NCI-H2227 treated with DMSO at 0.1 percent for 48 hours (cell line): ENCODE data around the gene AMPH.
"Not testable (repeated sequence)": the region's sequence is repeated elsewhere in the genome, so short reads cannot be mapped to it uniquely, and the experiment has no call there.

Experiments
- DNase-seq: peaks from one replicate; lab custom pipeline; 2025; lab: John Stamatoyannopoulos, UW

AMPH gene

DNA sequence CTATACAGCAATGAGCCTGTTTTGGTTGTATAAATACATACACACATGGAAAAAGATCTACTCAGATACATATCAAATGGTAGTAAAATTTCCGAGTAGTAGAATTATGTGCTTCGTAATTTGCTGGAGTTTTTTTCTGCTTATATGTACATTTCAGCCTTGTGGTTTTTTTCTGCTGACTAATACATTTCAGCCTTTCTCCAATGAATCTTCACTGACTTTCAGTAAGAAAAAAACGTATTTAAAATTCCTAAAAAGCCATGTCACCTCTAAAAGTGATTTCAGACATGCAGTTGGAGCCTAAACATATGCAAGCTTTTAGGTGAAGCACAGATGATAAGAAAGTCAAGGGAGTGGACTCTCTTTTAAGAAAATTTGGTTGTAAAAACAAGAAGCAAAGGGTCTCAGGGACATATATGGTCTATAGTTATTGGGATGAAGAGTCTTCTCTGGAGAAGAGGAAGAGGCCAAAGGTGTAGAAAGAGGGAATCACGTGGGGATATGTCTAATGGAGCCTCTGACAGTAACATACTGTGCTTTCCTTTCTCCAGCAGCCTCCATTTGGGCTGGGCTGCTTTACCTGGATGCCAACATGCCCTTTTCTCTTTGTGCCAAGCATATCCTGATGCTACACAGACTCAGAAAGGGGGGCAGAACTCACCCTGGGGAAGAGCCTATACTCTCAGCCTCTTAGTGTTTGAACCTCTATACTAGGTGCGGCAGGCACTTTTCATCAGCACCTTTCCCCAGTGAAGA, 2.4 kb downstream of the AMPH start:
- DNase-seq, result no peak

DNA sequence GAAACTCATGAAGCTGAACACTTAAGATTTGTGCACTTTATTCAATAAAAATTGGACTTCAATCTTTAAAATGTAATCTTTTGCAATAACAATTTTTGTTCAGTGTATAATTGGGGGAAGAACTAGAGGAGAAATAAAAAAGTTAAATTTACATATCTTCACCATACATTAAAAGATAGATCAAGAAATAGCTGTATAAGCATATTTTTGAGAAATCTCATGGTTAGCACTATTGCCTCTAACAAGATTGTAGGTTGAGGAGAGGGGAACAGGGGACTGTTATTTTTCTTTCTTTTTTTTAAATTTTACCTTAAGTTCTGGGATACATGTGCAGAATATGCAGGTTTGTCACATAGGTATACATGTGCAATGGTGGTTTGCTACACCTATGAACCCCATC, 5.3 kb downstream of the AMPH start:
- DNase-seq, result no peak

DNA sequence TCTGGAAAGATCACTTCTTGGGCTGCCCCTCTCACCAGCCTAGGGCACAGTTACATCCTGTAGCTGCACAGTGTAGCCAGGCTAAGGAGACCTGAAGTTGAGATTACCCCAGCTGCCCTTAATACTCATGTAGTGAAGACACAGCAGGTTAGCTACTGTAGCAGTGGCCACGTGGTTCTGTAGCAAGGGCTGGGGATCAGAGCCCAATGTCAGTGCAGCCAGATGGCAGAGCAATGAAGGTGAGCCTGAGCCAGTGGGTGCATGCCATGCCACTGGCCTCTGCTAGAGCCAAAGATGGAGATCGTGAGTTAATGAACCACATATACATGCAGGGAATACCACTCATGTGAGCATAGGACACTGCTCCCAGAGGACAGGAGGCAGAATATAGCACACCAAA, 15.5 kb downstream of the AMPH start:
- no peak for DNase-seq

DNA sequence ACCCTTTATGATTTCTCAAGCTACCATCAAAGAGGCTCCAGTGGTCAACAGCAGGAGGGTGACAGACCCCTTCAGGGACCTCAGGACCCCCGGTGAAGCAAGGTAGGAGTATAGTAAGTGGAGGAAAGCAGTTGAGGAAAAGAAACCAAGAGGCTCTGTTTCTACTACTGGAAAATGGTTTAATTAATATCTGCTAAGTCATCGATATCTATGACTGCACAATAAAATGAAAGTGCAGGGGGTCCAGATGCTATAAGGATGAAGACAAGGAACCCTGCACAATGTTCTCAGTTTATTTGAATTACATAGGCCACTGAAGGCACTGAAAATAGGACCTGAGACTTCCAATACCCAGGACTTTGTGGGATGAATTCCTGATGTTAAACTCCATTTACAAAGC, 23.7 kb downstream of the AMPH start:
- DNase-seq, result no peak

DNA sequence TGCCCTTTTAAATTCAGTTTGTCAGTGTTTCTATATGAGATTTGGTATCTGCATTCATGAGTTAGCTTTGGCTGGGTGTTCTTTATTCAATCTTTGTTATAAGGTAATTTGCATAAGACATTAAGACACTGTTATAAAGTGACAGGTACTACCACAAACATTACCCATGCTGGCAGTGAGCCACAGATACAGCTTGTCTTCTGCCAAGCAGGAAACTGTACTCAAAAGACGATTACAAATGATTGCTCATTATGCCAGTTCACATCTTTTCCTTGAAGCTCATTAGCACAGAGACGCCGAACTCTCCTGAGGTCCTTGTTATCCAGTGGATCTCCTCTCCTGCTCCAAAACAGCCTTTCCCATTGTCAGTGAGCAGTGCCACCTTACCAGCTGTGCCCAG, 30.4 kb downstream of the AMPH start:
- no peak for DNase-seq

DNA sequence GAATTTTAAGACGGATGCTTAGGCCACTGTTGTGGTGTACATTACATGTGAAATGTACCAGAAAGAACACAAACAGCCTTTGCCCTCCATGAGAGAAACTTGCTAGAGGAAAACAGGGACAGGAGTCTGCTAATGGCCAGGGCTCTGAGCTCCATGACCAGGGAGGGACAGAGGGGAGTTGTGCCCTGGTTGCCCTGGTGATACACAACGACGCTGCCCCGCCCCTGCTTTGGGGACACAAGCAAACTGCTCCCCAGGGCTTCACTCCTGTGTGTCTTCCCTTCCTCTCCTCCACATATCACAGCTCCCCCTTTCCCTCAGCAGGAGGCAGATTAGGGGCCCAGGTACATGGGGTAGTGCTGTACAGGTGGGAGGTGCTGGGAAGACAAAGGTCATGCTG, 36.2 kb downstream of the AMPH start:
- DNase-seq, result no peak

DNA sequence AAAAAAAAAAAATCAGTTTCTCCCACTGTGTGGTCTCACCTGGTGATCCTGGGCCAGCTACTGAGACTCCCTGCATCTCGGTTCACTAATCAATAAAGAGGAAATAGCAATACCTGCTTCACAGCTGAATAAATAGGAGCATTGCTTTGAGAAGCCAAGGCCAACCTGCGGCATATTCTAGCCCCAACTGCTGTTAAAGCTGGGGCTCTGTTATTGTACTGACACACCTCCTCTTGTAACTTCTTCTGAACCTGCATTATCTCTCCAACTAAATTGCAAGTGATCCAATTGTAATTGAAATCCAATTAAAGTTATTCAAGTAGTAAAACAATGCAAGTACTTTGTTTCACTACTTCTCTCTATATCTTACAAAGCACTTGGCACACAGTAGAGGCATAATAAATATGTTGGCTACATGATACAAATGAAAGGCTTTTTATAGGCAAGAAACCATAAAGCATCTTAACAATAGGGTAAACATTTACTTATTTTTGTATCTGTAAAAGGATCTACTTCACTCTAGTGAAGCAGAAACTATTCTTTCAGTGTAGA, 38.4 kb downstream of the AMPH start:
- no peak for DNase-seq

DNA sequence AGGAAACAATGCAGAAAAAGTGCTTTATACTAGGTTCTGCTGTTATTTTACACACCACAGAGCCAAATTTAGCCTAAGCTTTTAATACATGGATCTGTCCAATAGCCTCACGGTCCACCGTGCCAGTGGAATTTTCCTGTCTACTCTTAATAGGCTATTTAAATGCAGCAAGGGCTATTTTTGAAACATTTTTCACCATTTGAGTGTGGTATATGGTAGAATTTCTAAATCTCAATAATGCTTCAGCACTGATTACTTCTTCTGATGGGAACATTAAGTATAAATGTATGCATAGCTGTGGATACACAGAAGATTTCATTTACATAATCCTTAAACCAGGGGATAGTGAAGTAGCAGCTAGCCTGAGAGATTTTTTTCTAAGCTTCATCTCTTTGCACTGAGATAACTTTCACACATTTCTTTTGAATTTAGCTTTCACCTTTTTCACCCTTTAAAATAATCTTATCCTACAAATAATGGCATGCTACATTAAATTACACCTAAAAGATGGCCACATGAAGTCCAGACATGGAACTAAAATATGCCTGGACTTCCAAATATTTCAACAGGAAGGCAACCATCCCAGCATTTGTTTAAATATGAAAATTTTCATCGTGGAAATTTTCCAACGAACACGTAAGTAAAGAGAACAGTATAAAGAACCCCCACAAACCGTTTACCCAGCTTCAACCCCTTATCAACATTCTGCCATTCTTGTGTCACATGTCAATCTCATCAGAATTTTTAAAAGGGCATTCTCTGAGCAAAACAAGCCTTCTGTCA, 45.4 kb downstream of the AMPH start:
- DNase-seq, result no peak

DNA sequence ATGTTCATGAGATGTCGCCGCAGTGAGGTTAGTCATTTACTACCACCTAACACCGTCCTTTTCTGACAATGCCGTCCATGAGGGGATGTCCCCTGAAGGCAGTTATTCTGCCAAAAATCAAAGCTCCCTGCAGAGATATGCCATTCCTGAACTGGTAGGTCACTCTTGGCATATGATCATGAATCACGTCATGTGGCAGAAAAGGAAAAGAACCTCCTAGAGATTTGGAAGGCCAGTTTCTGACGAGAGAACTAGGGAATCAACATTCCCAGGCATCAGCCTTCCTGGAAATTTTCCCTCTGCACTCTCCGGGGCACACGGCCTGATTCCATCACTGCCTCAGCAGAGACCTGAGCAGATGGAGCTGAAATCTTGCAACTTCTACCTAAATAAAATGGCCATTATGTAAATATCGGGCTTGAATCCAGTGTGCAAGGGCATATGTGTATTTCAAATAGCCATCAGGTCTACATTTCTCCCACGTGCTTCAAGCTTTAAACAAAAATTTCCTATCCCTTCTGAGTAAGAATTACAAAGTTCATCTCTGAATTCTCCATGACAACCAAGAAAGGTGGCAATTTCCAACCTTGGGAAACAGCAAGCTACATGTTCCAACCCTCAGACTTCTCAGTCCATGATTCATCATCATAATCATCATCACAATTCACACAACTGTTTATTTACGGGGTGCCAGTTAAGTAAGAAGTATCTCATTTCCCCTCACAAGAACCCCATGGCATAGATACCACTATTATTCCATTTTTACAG, 46.5 kb downstream of the AMPH start:
- no peak for DNase-seq

DNA sequence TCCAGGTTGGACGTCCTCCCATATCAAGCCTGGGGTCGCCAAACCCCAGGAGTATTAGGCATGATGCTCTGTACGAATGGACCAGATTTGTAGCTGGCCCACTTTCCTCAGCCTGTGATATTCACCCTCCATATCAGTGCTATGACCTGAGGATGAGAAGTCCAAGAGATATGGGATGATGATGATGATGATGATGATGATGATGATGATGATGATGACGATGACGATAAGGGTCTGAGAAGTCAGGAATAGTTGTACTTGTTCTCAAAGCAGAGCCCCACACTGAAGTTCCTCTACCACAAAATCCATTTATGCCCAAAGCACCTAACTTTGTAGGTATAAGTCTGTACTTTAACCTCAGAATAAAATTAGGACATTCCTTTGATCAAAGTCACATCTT, 50.7 kb downstream of the AMPH start:
- no peak for DNase-seq

DNA sequence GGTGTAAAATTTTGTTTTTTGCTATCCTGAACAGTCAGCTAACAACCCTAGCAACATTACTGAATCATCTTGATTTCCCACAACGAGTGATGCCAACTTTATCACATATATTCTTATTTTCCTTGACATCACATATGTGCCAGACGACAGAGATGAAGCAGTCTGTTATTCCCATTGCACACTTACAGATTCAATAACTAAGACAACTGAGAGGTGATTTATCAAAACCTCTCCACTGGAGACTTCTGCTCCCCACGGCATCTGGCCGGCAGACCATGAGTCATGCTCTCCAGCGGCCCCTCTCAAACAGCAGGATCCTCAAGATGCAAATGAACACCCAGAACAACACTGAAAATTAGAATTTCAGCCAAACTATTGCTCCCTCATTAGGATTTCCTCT, 57.1 kb downstream of the AMPH start:
- no peak for DNase-seq

DNA sequence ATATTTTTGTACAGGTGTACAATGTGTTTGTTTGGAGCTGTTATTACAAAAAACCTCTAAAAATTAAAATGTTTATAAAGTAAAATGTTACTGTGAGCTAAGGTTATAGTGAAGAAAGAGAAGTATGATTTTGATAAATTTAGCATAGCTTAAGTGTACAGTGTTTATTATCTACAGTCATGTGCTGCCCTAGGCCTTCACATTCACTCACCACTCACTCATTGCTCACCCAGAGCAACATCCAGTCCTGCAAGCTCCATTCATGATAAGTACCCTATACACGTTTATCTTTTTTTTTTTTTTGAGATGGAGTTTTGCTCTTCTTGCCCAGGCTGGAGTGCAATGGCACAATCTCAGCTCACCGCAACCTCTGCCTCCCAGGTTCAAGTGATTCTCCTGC, 59.6 kb downstream of the AMPH start:
- DNase-seq, result not testable (repeated sequence)

DNA sequence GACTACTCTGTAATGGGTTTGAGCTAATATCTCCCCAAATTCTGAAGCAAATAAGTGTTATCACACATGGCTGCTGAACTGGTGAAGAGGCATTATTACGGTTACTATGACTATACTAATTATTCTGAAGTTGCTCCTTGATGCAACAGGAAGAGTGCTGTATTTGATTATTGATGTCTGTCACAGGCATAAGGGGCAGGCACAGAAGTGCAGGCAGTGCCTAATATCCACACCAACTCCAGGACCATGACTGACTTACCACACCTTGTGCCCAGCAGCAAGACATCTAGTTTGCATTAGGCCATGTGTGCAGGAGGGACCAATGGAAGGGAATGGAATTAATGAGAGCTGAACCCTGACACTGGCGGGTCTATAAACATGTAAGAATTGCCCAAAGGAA, 62.7 kb downstream of the AMPH start:
- no peak for DNase-seq

DNA sequence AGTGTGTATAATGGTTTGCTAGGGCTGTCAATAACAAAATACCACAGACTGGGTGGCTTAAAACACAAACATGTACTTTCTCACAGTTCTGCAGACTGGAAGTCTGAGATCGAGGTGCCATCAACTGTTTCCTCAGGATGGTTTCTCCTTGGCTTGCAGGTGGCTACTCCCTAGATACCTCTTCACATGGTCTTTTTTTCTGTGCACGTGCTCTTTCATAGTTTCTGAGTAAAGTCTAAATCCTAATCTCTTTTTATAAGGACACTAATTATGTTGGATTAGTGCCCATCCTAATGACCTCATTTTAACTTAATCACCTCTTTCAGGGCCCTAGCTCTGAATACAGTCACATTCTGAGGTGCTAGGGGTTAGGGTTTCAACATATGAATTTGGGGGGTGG, 65.9 kb downstream of the AMPH start:
- no peak for DNase-seq

DNA sequence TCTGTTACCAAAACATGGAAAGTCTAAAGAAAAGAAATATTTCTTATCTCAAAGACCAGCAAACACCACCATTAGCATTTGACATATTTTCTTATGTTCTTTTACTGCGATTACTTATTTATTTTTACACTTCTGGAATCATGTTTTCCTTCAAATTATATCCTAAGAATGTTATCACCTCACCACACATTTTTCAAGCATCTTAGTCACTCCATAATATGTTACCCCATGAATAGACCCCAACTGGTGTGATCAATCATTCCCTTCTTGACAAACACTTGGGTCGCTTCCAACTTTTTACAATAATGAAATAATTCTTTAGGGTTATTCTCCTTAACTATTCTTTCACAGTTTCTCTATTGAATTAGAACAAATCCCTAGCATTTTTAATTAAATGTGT, 67.4 kb downstream of the AMPH start:
- DNase-seq, result no peak

DNA sequence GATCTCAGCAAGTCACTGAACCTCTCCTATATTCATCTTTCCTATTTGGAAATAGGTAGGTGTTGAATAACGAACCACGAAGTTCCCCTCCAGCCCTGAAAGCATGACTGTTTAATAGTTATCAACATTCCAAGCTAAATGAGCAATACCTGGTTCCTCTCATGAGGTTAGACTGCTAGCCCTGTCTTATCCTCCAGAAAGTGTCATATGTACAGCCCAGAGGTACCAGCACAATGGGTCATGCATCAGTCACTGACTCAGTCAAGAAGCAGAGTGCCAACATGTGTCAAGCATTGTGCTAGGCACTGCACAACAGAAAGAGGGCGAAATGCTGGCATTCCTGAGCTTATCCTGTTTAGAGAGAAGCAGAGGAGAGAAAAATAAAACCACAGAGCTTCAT, 70.0 kb downstream of the AMPH start:
- DNase-seq, result no peak

DNA sequence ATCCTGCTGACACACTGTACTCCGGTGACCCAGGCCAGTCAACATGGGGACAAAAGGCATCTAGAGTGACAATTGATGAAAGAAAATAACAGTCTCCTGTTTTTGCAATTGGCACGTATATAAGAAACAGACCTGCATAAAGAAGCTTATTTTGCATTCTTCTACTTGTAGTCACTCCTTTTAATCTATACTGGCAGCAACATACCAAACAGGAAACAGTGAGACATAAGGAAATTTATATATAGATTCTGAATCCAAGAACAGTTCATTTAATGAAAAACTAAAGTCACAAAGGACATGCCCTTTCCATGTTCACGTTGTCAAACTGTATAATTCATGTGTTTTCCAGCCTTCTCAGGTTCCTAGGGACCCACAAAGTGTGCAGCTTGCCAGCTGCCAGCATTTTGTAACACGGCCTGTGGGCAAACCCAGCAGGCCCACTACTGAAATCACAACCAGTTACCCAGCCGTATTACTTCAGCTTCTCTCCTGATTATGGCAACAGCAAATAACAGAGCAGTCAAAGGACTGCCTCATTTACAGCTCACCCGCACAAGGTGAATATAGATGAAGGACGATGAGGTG, 72.3 kb downstream of the AMPH start:
- no peak for DNase-seq

DNA sequence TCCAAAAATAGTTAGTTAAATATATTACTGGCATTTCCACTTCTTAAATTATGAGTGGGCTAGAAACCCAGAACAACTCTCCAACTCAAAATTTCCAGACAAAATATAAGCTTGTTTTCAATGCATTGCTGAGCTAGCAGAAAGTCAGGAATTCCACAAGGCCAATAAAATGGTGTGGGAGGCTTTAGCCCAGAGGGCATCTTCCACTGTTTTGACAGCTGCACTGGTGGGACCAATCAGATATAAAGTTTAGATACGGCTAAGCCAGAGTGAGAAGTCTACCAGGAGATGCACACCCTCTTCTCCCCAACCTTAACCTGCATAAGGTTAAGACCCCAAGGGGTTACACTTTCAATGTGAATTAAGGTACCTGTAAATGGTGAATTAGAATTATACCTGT, 76.6 kb downstream of the AMPH start:
- no peak for DNase-seq

DNA sequence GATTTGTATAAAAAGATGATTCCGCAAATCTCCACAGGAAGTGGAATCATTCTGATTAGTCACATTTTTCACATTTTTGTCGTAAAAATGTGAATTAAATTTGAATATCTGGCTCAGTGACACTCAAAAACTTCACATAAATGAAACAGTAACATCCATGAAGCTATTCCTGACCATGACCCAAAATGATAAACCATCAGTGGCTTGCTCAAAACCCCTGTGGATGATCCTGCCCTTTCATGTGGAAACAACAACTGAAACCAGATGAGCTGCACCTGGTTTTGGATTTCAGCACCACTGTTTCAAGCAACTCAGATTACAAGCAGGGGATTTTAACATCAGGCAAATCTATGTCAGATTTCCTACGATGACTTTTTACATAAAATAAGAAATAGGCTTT, 80.3 kb downstream of the AMPH start:
- no peak for DNase-seq

DNA sequence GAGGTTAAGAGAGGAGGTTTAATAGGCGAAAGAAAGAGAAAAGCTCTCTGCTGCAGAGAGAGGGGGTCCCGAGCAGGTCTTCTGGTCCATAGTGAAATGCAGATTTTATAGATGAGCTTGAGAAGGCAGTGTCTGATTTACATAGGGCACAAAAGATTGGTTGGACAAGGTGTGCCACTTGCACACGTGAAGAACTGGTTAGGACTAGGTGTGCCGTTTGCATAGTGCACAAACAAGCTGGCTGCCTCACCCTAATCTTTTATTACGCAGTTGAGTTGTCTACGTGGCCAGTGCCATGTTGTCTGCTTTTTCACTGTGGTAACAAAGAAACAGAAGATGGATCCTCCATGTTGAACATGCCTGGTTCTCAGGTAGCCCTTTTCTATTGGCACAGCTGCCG, 82.6 kb downstream of the AMPH start:
- DNase-seq, result no peak

DNA sequence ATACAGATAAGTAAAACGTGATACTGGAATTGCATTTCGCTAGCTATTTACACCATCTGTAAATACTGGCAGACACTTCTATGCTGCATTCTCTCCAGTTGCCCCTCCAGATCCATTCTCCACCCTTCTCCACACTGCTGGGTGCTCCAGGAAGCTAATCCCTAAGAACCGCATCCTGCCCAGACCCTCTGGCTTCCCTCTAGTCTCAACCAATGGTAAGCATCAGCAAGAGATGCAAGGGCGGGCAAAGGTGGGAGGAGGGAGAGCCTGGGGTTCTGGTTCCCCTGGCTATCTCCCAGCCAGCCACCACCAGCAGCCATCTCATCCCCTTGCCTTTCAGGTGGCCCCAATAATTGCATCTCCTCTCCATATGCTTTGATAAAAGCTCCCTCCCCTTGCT, 84.4 kb downstream of the AMPH start:
- DNase-seq, result no peak

DNA sequence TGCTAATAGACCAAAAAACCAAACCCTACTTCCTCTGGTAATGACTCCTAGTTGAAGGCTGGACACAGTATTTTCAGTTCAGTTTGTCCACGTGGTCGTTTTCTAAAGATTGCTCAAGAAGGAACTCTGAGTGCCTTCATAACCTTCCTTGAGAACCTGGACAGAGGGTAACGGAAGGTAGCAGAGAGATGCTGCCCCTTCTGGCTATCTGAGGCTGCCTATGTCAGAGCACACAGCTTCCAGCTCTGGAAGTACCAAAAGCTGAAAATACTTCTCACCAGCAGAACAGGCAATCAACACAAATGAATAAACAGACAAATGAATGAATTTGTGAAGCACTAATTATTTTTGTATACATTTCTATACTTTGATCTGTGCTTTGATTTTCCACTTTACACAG, 85.2 kb downstream of the AMPH start:
- DNase-seq, result no peak
